ENCODE results near the gene SBNO1.

The SBNO1 gene

GRCh38 chr12:123242116-123242904 is 122.3 kb downstream of the SBNO1 start:
- DNase-seq, result no peak
